CD14-positive monocyte (primary cell): ENCODE measurements around the gene AGBL1. TPM values are rescaled to one million over a fixed set of nuclear protein-coding genes. Genes with fewer than 3 reads are reported as not detected.

Experiments
- DNase-seq, 3 donors: peaks; one replicate each; pipeline ENCODE4 v3.0.0-alpha.2; 2011 to 2022
- H2AFZ ChIP-seq: 2 replicates; pipeline ENCODE4 v1.6.0; 2012; ENCODE audit warnings: mild to moderate bottlenecking, low read depth, low read length, inconsistent platforms; ENCODE audit not compliant: insufficient read depth, poor library complexity, severe bottlenecking
- H3K27ac ChIP-seq, 2 donors: 1 replicate in 1 of 2; 2 replicates in 1 of 2; pipeline ENCODE4 v1.5.1; 2012 to 2013; ENCODE audit warnings: low read length in 2 of 2, control low read depth in 1 of 2, inconsistent platforms in 1 of 2, low read depth in 1 of 2, mild to moderate bottlenecking in 1 of 2
- H3K27me3 ChIP-seq, 2 donors: one replicate each; pipeline versions ENCODE4 v1.6.0 to v1.6.1; 2011 to 2013; ENCODE audit warnings: low read length in 2 of 2; ENCODE audit not compliant: control insufficient read depth in 2 of 2, insufficient read depth in 2 of 2
- H3K36me3 ChIP-seq, 2 donors: replicated peaks in 1 of 2; 1 replicate in 1 of 2; 2 replicates in 1 of 2; pipeline versions ENCODE4 v1.5.1 to v1.6.1; 2012 to 2013; ENCODE audit warnings: low read length in 2 of 2, control low read depth in 1 of 2, inconsistent platforms in 1 of 2, mild to moderate bottlenecking in 1 of 2; ENCODE audit not compliant: insufficient read depth in 2 of 2, control insufficient read depth in 1 of 2
- H3K4me1 ChIP-seq, 2 donors: 1 replicate in 1 of 2; 2 replicates in 1 of 2; pipeline versions ENCODE4 v1.5.1 to v1.6.1; 2012 to 2013; ENCODE audit warnings: low read length in 2 of 2, control low read depth in 1 of 2, inconsistent platforms in 1 of 2, mild to moderate bottlenecking in 1 of 2, moderate library complexity in 1 of 2; ENCODE audit not compliant: insufficient read depth in 2 of 2, control insufficient read depth in 1 of 2
- H3K4me2 ChIP-seq: replicated peaks from 2 replicates; pipeline ENCODE3; 2012; ENCODE audit warnings: low read length, moderate library complexity, mild to moderate bottlenecking; ENCODE audit not compliant: poor library complexity, severe bottlenecking; ENCODE audit errors: extremely low read depth
- H3K4me3 ChIP-seq, 3 experiments: fragments of 200-600 bp in 1 of 3; sonication (generic) in 1 of 3; replicated peaks in 1 of 3; 1 replicate in 2 of 3; 2 replicates in 1 of 3; pipeline ENCODE4 v1.5.1; 2011 to 2013; ENCODE audit warnings: low read length in 3 of 3, mild to moderate bottlenecking in 3 of 3, control low read depth in 2 of 3, low read depth in 2 of 3, inconsistent platforms in 1 of 3, moderate library complexity in 1 of 3
- H3K79me2 ChIP-seq: 2 replicates; pipeline ENCODE4 v1.6.0; 2012; ENCODE audit warnings: mild to moderate bottlenecking, control low read depth, inconsistent platforms, low read length, moderate library complexity; ENCODE audit not compliant: insufficient read depth
- H3K9ac ChIP-seq: 2 replicates; pipeline ENCODE4 v1.6.0; 2017; ENCODE audit warnings: low read length, mild to moderate bottlenecking; ENCODE audit not compliant: insufficient read depth, poor library complexity, severe bottlenecking
- H3K9me3 ChIP-seq, 2 donors: replicated peaks in 1 of 2; 1 replicate in 1 of 2; 2 replicates in 1 of 2; pipeline versions ENCODE4 v1.5.1 to v1.6.1; 2012 to 2013; ENCODE audit warnings: low read length in 2 of 2, control low read depth in 1 of 2; ENCODE audit not compliant: control insufficient read depth in 1 of 2, insufficient read depth in 1 of 2
- H4K20me1 ChIP-seq: 2 replicates; pipeline ENCODE4 v1.6.0; 2012; ENCODE audit warnings: mild to moderate bottlenecking, low read length, control low read depth, moderate library complexity; ENCODE audit not compliant: insufficient read depth
- H3K27ac Mint-ChIP-seq, 7 donors: one replicate each; pipeline ENCODE4 v1.8.0; 2020; ENCODE audit warnings: mild to moderate bottlenecking in 7 of 7, mixed read lengths in 7 of 7, moderate library complexity in 6 of 7, inconsistent platforms in 2 of 7
- H3K27me3 Mint-ChIP-seq, 3 donors: one replicate each; pipeline ENCODE4 v1.8.0; 2021 to 2022; ENCODE audit warnings: low read depth in 3 of 3, mild to moderate bottlenecking in 3 of 3, mixed read lengths in 3 of 3, moderate library complexity in 3 of 3, inconsistent platforms in 1 of 3
- H3K36me3 Mint-ChIP-seq, 2 donors: one replicate each; pipeline ENCODE4 v1.8.0; 2020; ENCODE audit warnings: mixed read lengths in 2 of 2, inconsistent platforms in 1 of 2, mild to moderate bottlenecking in 1 of 2
- H3K4me1 Mint-ChIP-seq: one replicate; pipeline ENCODE4 v1.8.0; 2020; ENCODE audit warnings: mild to moderate bottlenecking, mixed read lengths
- H3K4me3 Mint-ChIP-seq, 2 donors: one replicate each; pipeline ENCODE4 v1.8.0; 2020; ENCODE audit warnings: mild to moderate bottlenecking in 2 of 2, mixed read lengths in 2 of 2, moderate library complexity in 1 of 2
- H3K9me3 Mint-ChIP-seq, 7 donors: one replicate each; pipeline ENCODE4 v1.8.0; 2020 to 2022; ENCODE audit warnings: mixed read lengths in 7 of 7, mild to moderate bottlenecking in 6 of 7, moderate library complexity in 6 of 7, inconsistent platforms in 2 of 7
- WGBS: methylation state at CpG from one replicate; pipeline ENCODE4 v1.1.5; 2013; ENCODE audit warnings: missing lambda C conversion rate; ENCODE audit not compliant: insufficient coverage; 5-methylcytosine and 5-hydroxymethylcytosine counted together
- intact Hi-C, 2 donors: fragments of 100-400 bp; cut with micrococcal nuclease; formaldehyde crosslinking; loops; one replicate each; pipeline versions ENCODE4 v1.15.0 to v1.15.1; 2023
- polyA plus RNA-seq, 3 donors: library from polyadenylated mRNA; depleted of rRNA in 1 of 3; unstranded in 2 of 3; stranded (reverse) in 1 of 3; fragments of 300-500 nt in 2 of 3; fragments of >200 nt in 1 of 3; fragmentation: Illumina TruSeq in 2 of 3; gene quantifications; 1 replicate in 2 of 3; 2 replicates in 1 of 3; pipeline ENCODE4 v1.2.3, GENCODE V29; 2012 to 2021
- TF ChIP-seq, protein P1 (sequence below): fragments of 200-600 bp; IDR thresholded peaks from one replicate; pipeline ENCODE4 v1.8.0; 2022; ENCODE audit warnings: antibody characterized with exemption, mild to moderate bottlenecking

The AGBL1 gene
- polyA plus RNA-seq, 3 donors = not detected

DNA sequence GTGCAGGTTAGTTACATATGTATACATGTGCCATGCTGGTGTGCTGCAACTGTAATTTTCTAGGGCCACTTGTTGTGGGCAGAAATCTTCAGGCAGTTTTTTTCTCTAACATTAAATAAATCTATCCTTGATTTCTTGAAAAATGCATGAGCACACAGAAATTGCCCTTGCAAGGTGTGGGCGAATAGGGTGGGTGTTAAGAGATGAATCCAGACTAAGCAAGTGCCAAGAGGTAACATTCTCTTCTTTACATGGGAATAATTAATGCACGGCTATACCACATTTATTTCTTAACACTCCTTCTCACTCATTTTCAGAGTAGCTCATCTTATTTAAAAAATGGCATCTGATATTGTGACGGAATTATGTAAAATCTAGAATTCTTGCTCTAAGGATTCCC lies 719.6 kb downstream of the AGBL1 start:
- Histone ChIP-seq H3K79me2 (no peaks in the 10 kb centered on the region), H3K27me3 (no peaks in the 10 kb centered on the region), H3K36me3 (no peaks in the 10 kb centered on the region), H4K20me1 (no peaks in the 10 kb centered on the region), H3K4me3 (no peak overlapping the region), H2AFZ (no peak overlapping the region), H3K27ac (no peak overlapping the region), H3K9ac (no peak overlapping the region), H3K9me3 (no peaks in the 10 kb centered on the region), H3K4me2 (no peak overlapping the region), H3K4me1 (no peaks in the 10 kb centered on the region)
- intact Hi-C loops = no loop called here
- Mint-ChIP-seq H3K9me3 (peaks cover 0 to 2% (median 0%) of the 10 kb centered on the region in 7 donors), H3K4me3 (no peak overlapping the region), H3K27ac (no peak overlapping the region), H3K36me3 (no peaks in the 10 kb centered on the region), H3K4me1 (peaks cover 1% of the 10 kb centered on the region), H3K27me3 (peaks cover 0 to 1% (median 0%) of the 10 kb centered on the region in 3 donors)
- WGBS = no CpG with 5 or more reads among the region's 3 CpGs
- TF ChIP-seq, protein P1, sequence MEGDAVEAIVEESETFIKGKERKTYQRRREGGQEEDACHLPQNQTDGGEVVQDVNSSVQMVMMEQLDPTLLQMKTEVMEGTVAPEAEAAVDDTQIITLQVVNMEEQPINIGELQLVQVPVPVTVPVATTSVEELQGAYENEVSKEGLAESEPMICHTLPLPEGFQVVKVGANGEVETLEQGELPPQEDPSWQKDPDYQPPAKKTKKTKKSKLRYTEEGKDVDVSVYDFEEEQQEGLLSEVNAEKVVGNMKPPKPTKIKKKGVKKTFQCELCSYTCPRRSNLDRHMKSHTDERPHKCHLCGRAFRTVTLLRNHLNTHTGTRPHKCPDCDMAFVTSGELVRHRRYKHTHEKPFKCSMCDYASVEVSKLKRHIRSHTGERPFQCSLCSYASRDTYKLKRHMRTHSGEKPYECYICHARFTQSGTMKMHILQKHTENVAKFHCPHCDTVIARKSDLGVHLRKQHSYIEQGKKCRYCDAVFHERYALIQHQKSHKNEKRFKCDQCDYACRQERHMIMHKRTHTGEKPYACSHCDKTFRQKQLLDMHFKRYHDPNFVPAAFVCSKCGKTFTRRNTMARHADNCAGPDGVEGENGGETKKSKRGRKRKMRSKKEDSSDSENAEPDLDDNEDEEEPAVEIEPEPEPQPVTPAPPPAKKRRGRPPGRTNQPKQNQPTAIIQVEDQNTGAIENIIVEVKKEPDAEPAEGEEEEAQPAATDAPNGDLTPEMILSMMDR = no peak
- no peak for DNase-seq

DNA sequence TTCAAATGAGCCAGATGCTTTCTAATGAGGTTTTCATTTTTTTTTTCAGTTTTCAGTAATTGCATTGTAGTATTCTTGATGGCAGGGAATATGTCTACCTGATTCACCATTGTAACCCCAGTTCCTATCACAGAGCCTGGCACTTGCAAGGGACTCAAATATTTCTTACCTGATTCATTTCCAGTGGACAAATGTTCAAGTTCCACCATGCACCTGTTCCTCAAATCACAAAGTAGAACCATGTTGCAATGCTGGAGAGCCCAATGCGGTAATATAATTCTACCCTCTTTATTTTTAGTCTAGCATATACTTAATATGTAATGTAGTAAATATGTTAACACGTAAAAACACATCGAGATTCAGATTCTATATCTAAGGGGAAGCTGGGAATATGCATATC lies 722.6 kb downstream of the AGBL1 start:
- no peaks in the 10 kb centered on the region for H3K27me3 ChIP-seq
- peaks cover 0 to 1% (median 0%) of the 10 kb centered on the region in 3 donors for H3K27me3 Mint-ChIP-seq
- no peaks in the 10 kb centered on the region for H3K9me3 ChIP-seq
- no peak overlapping the region for H3K4me2 ChIP-seq
- H2AFZ ChIP-seq = no peak overlapping the region
- no peaks in the 10 kb centered on the region for H4K20me1 ChIP-seq
- no peak for DNase-seq
- intact Hi-C loops = no loop called here
- H3K27ac Mint-ChIP-seq = no peak overlapping the region
- H3K27ac ChIP-seq = no peak overlapping the region
- no peak overlapping the region for H3K9ac ChIP-seq
- H3K4me1 ChIP-seq = no peaks in the 10 kb centered on the region
- peaks cover 1% of the 10 kb centered on the region for H3K4me1 Mint-ChIP-seq
- H3K4me3 Mint-ChIP-seq = no peak overlapping the region
- peaks cover 0 to 2% (median 0%) of the 10 kb centered on the region in 7 donors for H3K9me3 Mint-ChIP-seq
- WGBS = no CpG with 5 or more reads among the region's 3 CpGs
- H3K36me3 Mint-ChIP-seq = no peaks in the 10 kb centered on the region
- H3K79me2 ChIP-seq = no peaks in the 10 kb centered on the region
- TF ChIP-seq, protein P1 = no peak
- H3K36me3 ChIP-seq = no peaks in the 10 kb centered on the region
- H3K4me3 ChIP-seq = no peak overlapping the region
